Endometrium (tissue), 2 donors: ENCODE data around the gene MRPL47.
"Not testable (repeated sequence)": the region's sequence is repeated elsewhere in the genome, so short reads cannot be mapped to it uniquely, and the experiment has no call there.

Experiments
- FAIRE-seq: peaks from 2 replicates; lab custom pipeline; 2012; peaks lifted over from hg19 to GRCh38; lab: Jason Lieb, UNC
- donor health status: control.
- donor health status: control.

The MRPL47 gene

DNA sequence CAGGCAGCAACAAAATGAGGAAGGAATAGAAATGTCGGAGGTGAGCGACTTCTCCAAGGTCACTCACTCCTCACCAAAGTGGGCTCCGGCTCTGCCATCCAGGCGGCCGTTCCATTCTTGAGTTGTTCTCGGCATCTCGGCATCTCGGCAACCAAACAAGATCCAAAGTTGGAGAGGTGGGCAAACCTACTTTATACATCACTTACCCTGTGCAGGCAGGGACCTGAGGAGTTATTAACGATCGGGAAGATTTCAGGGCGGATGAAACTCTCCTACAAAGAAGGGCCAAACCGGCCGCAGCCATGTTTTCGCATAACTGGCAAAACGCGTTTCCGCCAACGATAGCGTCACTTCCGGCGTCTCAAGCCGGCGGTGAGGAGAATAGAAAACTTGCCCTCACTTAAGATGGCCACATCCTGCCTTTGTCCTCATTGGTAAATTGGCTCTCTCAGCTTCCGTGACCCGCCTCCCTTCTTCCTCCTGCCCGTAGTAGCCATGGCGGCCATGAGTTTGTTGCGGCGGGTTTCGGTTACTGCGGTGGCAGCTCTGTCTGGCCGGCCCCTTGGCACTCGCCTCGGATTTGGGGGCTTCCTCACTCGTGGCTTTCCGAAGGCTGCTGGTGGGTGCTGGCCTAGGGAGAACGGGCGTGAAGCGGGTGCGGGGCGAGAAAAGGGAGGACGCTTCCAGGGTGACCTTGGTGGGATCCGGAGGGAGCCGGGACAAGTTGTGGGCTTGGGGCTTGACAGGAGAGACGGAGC lies at the start of gene MRPL47, which contains the start of gene NDUFB5:
MRPL47 (minus strand) TSS at position 318 of the 758 bp plus-strand sequence; CDS start at position 304, 14 bp downstream.
NDUFB5 (plus strand) TSS at position 474 of the 758 bp plus-strand sequence; CDS start at position 496, 22 bp downstream.
- peak; percentile 90 for FAIRE-seq

DNA sequence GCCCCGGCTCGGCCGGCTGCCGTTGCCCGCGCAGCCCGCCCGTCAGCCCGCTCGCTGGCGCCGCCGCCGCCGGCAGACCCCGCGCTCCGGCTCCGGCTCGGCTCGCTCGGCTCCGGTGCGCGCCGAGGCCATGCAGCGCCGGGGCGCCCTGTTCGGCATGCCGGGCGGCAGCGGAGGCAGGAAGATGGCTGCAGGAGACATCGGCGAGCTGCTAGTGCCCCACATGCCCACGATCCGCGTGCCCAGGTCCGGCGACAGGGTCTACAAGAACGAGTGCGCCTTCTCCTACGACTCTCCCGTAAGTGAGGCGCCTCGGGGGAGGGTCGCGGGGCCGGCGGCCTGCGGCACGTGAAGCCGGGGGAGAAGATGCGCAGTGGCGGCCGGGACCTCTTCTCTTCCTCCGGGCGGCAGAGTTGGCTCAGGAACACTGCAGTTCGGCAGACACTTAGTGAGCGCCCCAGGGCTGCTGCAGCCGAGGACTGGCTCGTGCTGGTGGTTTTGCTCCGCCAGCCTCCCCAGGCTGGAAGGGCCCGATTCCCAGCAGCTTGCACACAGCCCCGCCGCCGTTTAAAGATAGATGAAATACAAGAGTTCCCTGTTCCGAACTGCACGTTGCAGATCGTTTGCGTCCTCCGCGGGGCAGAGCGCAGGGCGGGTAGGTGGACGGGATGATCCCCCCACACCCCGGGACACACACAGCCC lies 48.8 kb upstream of the MRPL47 start:
- no peak for FAIRE-seq

DNA sequence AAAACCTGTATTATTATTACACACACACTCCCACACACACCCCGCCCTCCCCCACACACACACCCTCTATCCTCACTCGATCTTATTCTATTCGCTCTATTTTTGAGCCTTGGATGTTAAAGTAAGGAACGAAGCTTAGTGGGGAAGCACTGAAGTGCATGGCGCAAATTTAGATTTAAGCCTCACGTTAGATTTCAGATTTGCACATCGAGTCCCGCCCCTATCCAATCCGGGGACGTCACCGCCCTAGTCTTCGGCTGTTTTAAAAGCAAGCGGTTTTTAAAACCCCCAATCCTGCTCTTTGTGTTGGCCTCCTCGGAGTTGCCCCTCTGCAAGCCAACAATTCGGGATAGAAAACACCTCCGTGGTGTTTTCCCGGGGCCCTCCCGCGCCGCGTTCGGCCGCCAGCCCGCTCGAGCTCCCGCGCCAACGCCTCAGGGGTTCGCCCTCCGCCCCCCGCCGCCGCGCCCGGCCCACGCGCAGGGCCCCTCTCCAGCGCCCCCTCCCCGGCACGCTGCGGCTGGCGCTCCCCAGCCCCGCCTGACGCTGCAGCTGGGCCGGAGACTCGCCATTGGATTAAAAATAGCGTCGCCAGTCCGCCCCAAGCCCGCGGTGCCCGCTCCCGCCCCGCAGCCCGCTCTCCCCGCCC lies 48.1 kb upstream of the MRPL47 start, which contains the start of gene USP13:
USP13 (plus strand) TSS at position 594 of the 649 bp plus-strand sequence. CDS start 186 bp downstream, outside the sequence.
- FAIRE-seq, result no peak

DNA sequence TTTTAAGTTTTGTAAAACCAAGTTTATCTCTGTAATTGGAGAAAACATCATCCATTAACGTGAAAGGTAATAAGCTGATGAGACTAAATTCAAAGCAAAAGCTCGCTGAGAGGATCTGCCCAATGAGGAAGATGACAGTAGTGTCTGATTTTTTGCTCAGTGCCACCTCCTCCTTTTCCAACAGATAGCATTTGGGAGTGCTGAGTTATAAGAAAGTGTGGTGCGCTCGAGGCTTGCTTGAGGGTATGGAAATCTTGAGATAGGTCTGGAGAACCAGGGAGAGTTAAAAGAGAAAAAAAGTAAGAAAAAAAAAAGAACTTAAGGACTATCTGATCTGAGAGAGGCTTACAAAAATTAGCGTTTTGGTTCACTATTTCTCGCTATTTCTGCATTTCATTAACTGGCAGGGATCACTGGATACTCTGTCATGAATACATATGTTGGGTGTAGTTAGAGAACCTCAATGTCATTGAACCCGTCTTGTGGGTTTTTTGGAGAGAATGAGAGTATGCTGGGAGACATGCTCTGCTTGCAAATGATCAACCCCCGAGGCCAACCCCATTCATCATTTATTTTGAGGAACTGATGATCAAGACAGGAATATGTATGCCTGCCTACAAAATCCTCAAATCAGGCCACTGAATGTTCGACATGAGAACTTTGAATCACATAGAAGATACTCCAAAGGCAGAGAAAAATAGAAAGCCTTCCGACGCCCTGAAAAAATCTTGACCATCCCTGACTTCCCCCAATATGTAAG lies 47.4 kb upstream of the MRPL47 start:
- FAIRE-seq, result no peak

- FAIRE-seq, result no peak
These were observed 41.7 kb upstream of the MRPL47 start for GRCh38 chr3:179646177-179646576.

DNA sequence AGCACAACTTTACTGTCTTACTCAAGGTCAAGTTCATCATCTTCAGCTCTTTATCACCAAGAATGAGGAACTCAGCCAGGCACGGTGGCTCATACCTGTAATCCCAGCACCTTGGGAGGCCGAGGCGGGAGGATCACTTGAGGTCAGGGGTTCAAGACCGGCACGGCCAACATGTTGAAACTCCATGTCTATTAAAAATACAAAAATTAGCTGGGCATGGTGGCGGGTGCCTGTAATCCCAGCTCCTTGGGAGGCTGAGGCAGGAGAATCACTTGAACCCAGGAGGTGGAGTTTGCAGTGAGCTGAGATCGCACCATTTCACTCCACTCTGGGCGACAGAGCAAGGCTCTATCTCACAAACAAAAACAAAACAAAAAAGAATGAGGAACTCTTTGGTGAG lies 39.4 kb upstream of the MRPL47 start:
- FAIRE-seq, result not testable (repeated sequence)

DNA sequence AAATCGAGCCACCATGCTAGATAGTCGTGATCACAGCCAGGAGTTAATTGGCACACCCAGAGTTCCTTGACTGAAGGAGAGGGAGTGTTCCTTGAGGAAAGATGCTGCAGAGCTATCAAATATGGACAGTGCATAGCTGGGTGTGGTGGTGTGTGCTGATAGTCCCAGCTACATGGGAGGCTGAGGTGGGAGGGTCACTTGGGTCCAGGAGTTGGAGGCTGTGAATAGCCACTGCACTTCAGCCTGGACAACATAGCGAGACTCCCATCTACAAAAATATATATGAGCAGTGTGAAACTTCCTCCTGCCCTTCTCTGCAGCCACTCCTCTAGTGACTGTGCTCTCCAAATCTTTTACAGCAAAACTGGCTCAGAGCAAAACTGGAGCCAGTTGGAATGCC lies 38.4 kb upstream of the MRPL47 start:
- FAIRE-seq, result no peak

- no peak for FAIRE-seq
These were observed 36.0 kb upstream of the MRPL47 start for GRCh38 chr3:179640469-179640868.

DNA sequence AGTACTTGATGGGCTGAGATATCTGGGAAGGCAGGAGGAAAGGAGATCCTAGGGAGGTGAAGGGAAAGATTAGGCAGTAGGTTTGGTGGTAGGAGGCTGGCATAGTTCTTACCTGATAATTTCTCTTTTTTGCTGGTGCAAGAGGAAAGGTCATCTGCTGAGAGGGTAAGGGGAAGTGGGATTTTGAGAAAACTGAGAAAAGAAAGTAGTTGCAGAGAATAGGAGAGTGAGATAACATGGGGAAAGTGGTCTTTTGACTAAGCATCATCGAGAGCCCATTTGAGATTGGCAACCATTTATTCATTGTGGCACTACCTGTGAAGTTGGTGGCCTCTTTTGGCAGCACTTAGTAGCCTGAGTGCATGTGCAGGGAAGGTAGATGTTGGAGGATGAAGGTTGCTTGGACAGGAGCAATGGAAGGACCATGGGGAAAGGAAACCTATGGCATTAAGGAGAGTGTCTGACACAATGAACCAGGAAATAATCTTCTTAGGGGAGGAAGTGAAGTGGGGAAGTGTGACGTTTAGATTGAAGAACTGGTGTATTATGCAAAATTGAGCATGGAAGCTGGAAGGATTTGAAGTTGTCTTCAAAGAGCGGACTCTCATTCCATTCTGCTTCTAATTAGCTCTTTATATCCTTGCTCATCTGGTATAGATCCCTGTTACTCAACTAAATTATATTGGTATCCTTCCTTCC lies 26.5 kb upstream of the MRPL47 start:
- no peak for FAIRE-seq

DNA sequence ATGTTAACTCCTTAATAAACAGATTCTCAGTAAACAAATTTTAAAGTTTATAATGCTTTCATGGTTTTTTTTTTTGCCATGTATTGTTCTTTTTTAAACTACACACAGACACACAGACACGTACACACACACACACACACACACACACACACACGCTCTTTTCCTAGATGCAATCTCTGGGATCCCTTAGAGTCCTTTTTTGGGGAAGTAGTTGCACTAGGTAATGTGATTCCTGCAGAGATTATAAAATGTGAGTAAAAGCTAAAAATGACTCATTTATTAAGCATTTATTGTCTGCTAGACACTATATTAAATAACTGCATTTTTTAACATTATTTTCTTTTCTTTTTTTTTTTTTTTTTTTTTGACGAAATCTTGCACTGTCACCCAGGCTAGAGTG lies 20.0 kb upstream of the MRPL47 start:
- no peak for FAIRE-seq

GRCh38 chr3:179622023-179622422 lies 17.6 kb upstream of the MRPL47 start:
- FAIRE-seq, result no peak

DNA sequence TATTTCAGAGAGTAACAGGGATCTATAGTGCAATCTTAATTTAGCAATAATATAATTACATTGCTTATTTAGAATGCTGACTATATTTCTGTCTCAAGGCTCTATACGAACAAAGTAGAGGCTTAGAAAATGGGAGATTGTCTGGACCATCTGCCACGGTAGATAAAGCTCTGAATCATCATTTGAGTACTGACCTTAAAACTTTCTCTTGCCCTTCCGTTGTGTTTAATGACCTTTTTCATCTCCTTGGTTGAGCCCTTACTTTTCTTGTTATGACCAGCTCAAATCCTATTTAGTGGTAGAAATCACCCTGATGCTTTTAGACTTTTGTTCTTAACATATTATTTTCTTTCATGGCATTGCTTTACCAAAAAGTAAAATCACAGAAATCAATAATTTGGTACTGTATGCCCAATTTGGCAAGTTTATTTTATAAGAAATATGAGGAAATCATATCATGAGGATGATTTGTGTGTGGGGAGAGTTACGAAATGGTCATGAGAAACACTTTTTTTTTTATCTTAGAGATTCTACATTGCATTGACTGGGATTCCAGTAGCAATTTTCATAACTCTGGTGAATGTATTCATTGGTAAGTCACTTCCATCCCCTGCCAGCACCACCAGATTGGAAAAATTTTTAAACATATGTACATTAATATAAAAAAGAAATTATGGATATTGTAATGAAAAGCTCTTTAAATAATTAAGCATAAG lies 11.2 kb upstream of the MRPL47 start:
- no peak for FAIRE-seq

DNA sequence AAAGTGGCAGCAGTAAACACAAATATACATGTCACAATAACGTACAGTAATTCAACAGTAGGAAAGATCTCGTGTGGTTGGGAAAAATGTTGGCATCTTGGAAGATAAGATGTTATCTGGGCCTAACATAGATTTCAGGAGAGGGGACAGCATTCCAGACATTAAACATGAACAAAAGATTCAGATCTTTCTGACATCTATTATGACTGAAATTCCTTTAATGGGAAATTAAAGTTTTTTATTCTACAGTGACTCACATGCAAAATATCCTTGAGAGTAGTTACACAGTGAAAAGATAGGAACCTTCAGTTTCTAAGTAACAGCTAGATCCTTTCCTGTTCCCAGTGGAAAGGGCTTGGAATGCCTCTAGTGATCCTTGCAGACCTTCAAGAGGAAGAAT lies 9.4 kb upstream of the MRPL47 start:
- no peak for FAIRE-seq

DNA sequence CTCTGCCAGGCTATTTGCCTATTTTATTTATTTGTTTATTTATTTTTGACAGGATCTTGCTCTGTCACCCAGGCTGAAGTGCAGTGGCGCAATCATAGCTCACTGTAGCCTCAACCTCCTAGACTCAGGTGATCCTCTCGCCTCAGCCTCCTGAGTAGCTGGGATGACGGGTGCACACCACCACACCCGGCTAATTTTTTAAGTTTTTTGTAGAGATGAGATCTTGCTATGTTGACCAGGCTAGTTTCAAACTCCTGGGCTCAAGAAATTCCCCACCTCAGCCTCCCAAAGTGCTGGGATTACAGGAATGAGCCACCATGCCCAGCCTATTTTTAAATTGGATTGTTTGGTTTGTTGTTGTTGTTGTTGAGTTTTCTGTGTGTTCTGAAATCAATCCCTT lies 5.6 kb upstream of the MRPL47 start:
- FAIRE-seq, result no peak

DNA sequence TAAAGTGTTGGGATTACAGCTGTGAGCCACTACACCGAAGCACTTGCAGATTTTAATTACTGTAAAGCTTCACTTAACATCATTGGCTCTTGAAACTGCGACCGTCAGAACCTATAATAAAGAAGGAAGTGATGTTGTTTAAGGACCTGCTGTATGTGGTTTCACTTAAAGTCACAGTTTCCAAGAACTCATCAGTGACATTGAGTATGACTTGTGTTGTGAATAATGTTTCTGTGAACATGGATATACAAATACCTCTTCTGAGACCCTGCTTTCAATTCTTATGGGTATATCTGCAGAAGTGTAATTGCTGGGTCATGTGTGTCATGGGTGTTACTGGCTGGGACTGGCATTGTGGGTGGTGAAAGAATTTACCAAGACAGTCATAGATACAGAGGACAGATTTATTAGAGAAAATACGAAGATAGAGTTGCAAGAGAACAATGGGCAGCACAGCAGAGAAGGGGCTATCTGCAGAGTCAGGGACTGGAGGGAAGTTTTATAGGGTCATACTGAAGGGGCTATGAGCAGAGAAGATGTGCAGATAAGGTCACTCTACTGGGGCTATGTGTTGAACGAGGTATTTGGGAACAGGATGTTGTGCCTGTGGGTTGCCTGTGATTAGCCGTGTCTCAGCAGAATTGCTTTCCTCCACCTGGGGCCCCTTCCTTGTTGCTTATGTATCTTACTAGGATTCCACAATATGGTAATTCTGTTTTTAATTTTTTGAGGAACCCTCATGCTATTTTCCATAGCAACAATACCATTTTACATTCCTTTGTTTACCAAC lies 4.7 kb upstream of the MRPL47 start:
- no peak for FAIRE-seq

- no peak for FAIRE-seq
These were observed 2.2 kb upstream of the MRPL47 start for GRCh38 chr3:179606534-179607085.

DNA sequence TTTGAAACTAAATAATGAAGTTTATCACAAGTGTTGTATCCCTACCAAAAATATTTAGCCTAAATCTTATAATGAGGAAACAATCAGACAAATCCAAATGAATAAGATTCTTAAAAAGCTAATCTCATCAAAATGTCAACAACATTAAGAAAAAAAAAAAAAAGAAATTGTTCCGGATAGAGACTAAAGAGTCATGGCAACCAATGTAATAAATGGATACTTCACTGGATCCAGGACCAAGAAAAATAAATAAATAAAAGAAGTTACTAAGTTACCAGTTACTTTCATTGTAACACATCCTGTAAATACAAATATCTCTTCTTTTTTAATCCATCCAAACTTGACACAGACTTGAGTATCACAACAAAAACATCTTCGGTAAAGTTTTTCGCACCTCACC lies 607 bp downstream of the MRPL47 start:
- FAIRE-seq, result peak; percentile 15

DNA sequence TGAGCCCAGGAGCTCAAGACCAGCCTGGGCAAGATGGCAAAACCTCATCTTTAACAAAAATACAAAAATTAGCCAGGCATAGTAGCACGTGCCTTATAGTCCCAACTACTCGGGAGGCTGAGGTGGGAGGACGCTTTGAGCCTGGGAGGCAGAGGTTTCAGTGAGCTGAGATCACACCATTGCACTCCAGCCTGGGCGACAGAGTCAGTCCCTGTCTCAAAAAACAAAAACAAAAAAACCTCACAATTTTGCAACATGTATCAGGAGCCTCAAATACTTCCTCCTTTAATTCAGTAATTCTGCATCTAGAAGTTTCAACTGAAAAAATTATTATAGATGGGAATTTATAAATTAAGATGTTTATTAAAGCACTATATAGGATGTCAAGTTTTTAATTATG lies 1.1 kb downstream of the MRPL47 start:
- FAIRE-seq, result no peak

GRCh38 chr3:179599531-179599930 lies 4.9 kb downstream of the MRPL47 start:
- no peak for FAIRE-seq

GRCh38 chr3:179591313-179591712 lies 13.1 kb downstream of the MRPL47 start:
- no peak for FAIRE-seq
